Natural killer cell (primary cell): Measurements from ENCODE around the gene COMMD1. TPM values are rescaled to one million over a fixed set of nuclear protein-coding genes. Genes with fewer than 3 reads are reported as not detected.

Experiments used
- ATAC-seq, 3 donors: fragments of 150-1000 bp in 2 of 3; fragments of 200-7000 bp in 1 of 3; cut with Tn5 transposase; 1 replicate in 1 of 3; 2 replicates in 2 of 3; pipeline ENCODE4 v1.10.0; 2021; ENCODE audit warnings: mild to moderate bottlenecking in 2 of 3, moderate library complexity in 2 of 3
- DNase-seq, 2 donors: peaks; one replicate each; pipeline versions ENCODE4 v3.0.0 to v3.0.0-alpha.2; 2013 to 2021; ENCODE audit warnings: mixed read lengths in 1 of 2
- H3K27ac ChIP-seq: one replicate; pipeline ENCODE4 v1.5.1; 2013; ENCODE audit warnings: mild to moderate bottlenecking, low read length
- H3K27me3 ChIP-seq: one replicate; pipeline ENCODE4 v1.6.1; 2013; ENCODE audit warnings: low read length; ENCODE audit not compliant: control insufficient read depth, insufficient read depth
- H3K36me3 ChIP-seq: one replicate; pipeline ENCODE4 v1.6.1; 2013; ENCODE audit warnings: low read length; ENCODE audit not compliant: control insufficient read depth, insufficient read depth
- H3K4me1 ChIP-seq: one replicate; pipeline ENCODE4 v1.6.1; 2013; ENCODE audit warnings: low read length; ENCODE audit not compliant: control insufficient read depth, insufficient read depth
- H3K4me3 ChIP-seq: one replicate; pipeline ENCODE4 v1.5.1; 2013; ENCODE audit warnings: low read length
- H3K9me3 ChIP-seq: one replicate; pipeline ENCODE4 v1.6.1; 2013; ENCODE audit warnings: low read length; ENCODE audit not compliant: control insufficient read depth, insufficient read depth
- H3K27ac Mint-ChIP-seq, 2 donors: one replicate each; pipeline ENCODE4 v1.8.0; 2022; ENCODE audit warnings: mild to moderate bottlenecking in 2 of 2, mixed read lengths in 2 of 2, moderate library complexity in 1 of 2
- H3K27me3 Mint-ChIP-seq, 2 donors: one replicate each; pipeline ENCODE4 v1.8.0; 2022; ENCODE audit warnings: low read depth in 2 of 2, mixed read lengths in 2 of 2
- H3K36me3 Mint-ChIP-seq: one replicate; pipeline ENCODE4 v1.8.0; 2022; ENCODE audit warnings: mixed read lengths
- H3K4me1 Mint-ChIP-seq, 2 donors: one replicate each; pipeline ENCODE4 v1.8.0; 2022; ENCODE audit warnings: mixed read lengths in 2 of 2
- H3K4me3 Mint-ChIP-seq: one replicate; pipeline ENCODE4 v1.8.0; 2022; ENCODE audit warnings: mild to moderate bottlenecking, moderate library complexity, mixed read lengths
- H3K9me3 Mint-ChIP-seq, 2 donors: one replicate each; pipeline ENCODE4 v1.8.0; 2022; ENCODE audit warnings: mixed read lengths in 2 of 2
- WGBS: methylation state at CpG from one replicate; pipeline ENCODE4 v1.1.7; 2013; ENCODE audit warnings: missing lambda C conversion rate; ENCODE audit not compliant: insufficient coverage; 5-methylcytosine and 5-hydroxymethylcytosine counted together
- intact Hi-C: fragments of 100-400 bp; cut with micrococcal nuclease; formaldehyde crosslinking; loops from one replicate; pipeline ENCODE4 v1.14.2; 2022
- total RNA-seq, 4 donors: library from RNA; stranded (reverse); fragments of 120-200 nt in 1 of 4; gene quantifications; one replicate each; pipeline versions ENCODE4 v1.2.3 to v1.2.4, GENCODE V29; 2013 to 2022
- TF ChIP-seq, protein P1 (sequence below): fragments of 200-600 bp; IDR thresholded peaks from one replicate; pipeline ENCODE4 v1.8.0; 2022; ENCODE audit warnings: antibody characterized with exemption

Gene COMMD1
- total RNA-seq, 3 donors from 2014 or later (not counting 1 experiment from before 2014, with no cell fraction given), result 24.3 to 36.7 (median 27.2) TPM

DNA sequence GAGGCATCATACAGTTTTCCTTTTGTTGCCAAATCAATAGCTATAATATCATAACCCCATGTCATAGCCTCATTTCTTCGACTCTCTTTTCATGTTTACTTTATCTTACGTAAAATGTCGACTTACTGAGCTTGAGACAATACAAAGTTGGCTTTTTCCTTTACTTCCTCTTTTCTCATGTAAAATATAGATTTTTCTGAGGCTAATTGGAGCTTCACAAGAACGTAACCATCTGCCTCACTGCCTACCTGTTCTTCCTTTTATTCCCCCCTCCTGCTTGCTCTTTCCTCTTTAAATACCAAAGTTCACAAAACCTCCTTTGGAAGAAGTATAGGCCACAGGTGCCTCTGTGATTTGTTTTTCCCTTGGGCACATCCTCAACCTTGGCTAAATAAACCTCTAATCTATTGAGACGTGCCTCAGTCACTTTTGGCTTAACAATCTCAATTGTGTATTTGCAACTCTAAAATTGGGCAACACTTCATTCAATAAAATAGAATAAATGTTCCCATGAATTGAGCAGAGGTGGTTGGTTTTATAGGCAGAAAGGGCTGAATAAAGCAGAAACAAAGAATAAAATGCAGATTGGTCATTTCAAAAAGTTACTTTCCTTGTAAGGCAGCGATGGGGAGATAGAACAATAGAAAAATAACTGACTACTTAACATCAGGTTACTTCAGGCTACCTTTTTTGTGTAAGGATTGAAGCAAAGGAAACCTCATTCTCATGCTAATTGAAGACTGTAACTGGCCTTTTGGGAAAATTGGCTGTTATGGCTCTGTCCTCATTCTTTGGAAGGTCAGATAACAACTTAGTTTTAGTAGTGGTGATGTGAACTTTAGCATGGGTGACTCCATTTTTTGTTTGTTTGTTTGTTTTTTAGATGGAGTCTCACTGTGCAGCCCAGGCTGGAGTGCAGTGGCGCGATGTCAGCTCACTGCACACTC lies 21.3 kb downstream of the COMMD1 start:
- intact Hi-C loops, result no loop called here

DNA sequence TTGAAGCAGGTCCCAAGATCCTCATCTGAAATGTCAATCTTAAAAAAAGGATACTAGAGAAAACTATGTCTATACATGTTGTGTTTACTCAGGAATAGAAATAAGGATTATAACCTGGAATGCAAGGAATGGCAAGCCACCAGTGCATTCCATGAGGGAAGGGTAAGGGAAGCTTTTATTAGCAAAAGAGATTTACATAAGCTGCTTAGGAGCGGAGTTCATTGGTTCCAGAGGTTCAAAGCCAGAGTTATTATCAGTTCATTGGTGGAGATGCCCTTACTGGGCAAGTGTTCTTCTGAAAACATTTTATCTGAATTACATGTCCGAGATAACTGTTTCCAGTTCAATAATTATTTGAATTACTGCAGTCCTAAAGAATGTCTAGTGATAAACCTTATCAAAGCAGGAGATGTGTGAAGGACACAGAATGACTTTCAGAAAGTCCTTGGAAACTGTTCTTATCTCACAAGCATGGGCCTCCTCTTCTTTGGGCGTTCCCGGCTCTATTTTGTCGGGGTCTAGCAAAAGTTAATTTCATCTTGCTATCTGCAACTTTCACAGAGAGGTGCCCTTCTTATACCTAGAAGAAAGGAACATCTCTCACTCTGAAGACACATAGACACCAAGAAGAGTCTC lies 23.5 kb downstream of the COMMD1 start:
- intact Hi-C loops, result no loop called here
- WGBS, result 100% methylated on average over 5 of the region's 5 CpGs
- Histone ChIP-seq H3K36me3 (peaks cover 2% of the 10 kb centered on the region), H3K9me3 (no peaks in the 10 kb centered on the region), H3K27me3 (no peaks in the 10 kb centered on the region), H3K4me3 (no peak overlapping the region), H3K4me1 (no peaks in the 10 kb centered on the region), H3K27ac (no peak overlapping the region)
- ATAC-seq (no peak), DNase-seq (no peak)
- TF ChIP-seq, protein P1, sequence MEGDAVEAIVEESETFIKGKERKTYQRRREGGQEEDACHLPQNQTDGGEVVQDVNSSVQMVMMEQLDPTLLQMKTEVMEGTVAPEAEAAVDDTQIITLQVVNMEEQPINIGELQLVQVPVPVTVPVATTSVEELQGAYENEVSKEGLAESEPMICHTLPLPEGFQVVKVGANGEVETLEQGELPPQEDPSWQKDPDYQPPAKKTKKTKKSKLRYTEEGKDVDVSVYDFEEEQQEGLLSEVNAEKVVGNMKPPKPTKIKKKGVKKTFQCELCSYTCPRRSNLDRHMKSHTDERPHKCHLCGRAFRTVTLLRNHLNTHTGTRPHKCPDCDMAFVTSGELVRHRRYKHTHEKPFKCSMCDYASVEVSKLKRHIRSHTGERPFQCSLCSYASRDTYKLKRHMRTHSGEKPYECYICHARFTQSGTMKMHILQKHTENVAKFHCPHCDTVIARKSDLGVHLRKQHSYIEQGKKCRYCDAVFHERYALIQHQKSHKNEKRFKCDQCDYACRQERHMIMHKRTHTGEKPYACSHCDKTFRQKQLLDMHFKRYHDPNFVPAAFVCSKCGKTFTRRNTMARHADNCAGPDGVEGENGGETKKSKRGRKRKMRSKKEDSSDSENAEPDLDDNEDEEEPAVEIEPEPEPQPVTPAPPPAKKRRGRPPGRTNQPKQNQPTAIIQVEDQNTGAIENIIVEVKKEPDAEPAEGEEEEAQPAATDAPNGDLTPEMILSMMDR, result no peak
- Mint-ChIP-seq H3K27ac (no peak overlapping the region), H3K4me1 (peaks cover 0 to 13% of the 10 kb centered on the region in 2 donors), H3K9me3 (no peaks in the 10 kb centered on the region), H3K27me3 (no peaks in the 10 kb centered on the region), H3K36me3 (no peaks in the 10 kb centered on the region), H3K4me3 (no peak overlapping the region)

More for the DNA sequence above, 21.3 kb downstream of the COMMD1 start:
- DNase-seq (no peak), ATAC-seq (no peak)
- Histone ChIP-seq H3K36me3 (peaks cover 2% of the 10 kb centered on the region), H3K27ac (no peak overlapping the region), H3K27me3 (no peaks in the 10 kb centered on the region), H3K4me3 (no peak overlapping the region), H3K9me3 (no peaks in the 10 kb centered on the region), H3K4me1 (no peaks in the 10 kb centered on the region)
- 75% methylated on average over 7 of the region's 8 CpGs for WGBS
- Mint-ChIP-seq H3K27ac (no peak overlapping the region), H3K27me3 (no peaks in the 10 kb centered on the region), H3K36me3 (no peaks in the 10 kb centered on the region), H3K4me3 (no peak overlapping the region), H3K9me3 (no peaks in the 10 kb centered on the region), H3K4me1 (peaks cover 0 to 5% of the 10 kb centered on the region in 2 donors)
- TF ChIP-seq, protein P1, result no peak

DNA sequence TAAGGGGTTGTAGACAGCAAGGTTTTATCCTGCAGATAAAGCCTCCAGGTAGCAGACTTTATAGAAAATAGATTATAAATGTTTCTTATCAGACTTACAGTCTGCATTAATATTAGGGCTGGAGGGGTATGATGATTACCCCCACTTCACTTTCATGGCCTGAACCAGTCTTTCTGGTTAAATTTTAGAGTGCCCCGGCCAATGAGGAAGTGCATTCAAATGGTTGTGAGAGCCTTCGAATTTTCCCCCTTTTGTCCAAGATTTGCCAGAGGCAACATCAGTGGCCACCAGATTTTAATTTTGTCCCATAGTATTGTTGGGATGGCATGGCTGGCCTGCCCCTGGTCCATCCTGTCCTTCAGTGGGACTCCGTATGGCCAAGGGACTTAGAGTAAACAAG lies 31.6 kb downstream of the COMMD1 start:
- H3K27me3 Mint-ChIP-seq, result no peaks in the 10 kb centered on the region
- no peak overlapping the region for H3K27ac ChIP-seq
- H3K4me3 Mint-ChIP-seq, result no peak overlapping the region
- TF ChIP-seq, protein P1, result no peak
- H3K9me3 ChIP-seq, result no peaks in the 10 kb centered on the region
- no peaks in the 10 kb centered on the region for H3K9me3 Mint-ChIP-seq
- no peak overlapping the region for H3K4me3 ChIP-seq
- DNase-seq, result no peak
- H3K27me3 ChIP-seq, result no peaks in the 10 kb centered on the region
- intact Hi-C loops, result no loop called here
- no peaks in the 10 kb centered on the region for H3K4me1 ChIP-seq
- no peak overlapping the region for H3K27ac Mint-ChIP-seq
- whole genome bisulfite sequencing, result 81% methylated on average over 2 of the region's 3 CpGs
- peaks cover 6% of the 10 kb centered on the region for H3K36me3 Mint-ChIP-seq
- peaks cover 0 to 13% of the 10 kb centered on the region in 2 donors for H3K4me1 Mint-ChIP-seq
- ATAC-seq, result no peak
- H3K36me3 ChIP-seq, result no peaks in the 10 kb centered on the region
